ENCODE measurements around the gene GULP1.

Gene GULP1

GRCh38 chr2:188582211-188582610, 290.5 kb downstream of the GULP1 start:
- no peak for TF ChIP-seq CTCF (IDR thresholded peaks at IDR 0.05)
- H3K4me1 Mint-ChIP-seq, result no peaks in the 10 kb centered on the region
- no peak overlapping the region for H3K4me3 Mint-ChIP-seq
- no peaks in the 10 kb centered on the region for H3K9me3 Mint-ChIP-seq
- H3K27ac Mint-ChIP-seq, result peak overlapping the region; percentile 40
- no peaks in the 10 kb centered on the region for H3K27me3 Mint-ChIP-seq (ENCODE audit: low read depth, poor library complexity)
- DNase-seq, result no peak
- peaks cover 19% of the 10 kb centered on the region for H3K36me3 Mint-ChIP-seq (ENCODE audit: low read depth)

GRCh38 chr2:188588235-188588634, 296.6 kb downstream of the GULP1 start:
- Mint-ChIP-seq H3K9me3 (no peaks in the 10 kb centered on the region), H3K4me1 (no peaks in the 10 kb centered on the region), H3K36me3 (ENCODE audit: low read depth) (peaks cover 19% of the 10 kb centered on the region), H3K4me3 (no peak overlapping the region), H3K27ac (no peak overlapping the region), H3K27me3 (ENCODE audit: low read depth, poor library complexity) (no peaks in the 10 kb centered on the region)
- DNase-seq, result no peak
- TF ChIP-seq CTCF (IDR thresholded peaks at IDR 0.05), result no peak

GRCh38 chr2:188596054-188596453, 304.4 kb downstream of the GULP1 start:
- no peak overlapping the region for H3K4me3 Mint-ChIP-seq
- no peak for DNase-seq
- no peaks in the 10 kb centered on the region for H3K9me3 Mint-ChIP-seq
- H3K27me3 Mint-ChIP-seq (ENCODE audit: low read depth, poor library complexity), result no peaks in the 10 kb centered on the region
- H3K36me3 Mint-ChIP-seq (ENCODE audit: low read depth), result no peaks in the 10 kb centered on the region
- no peak for TF ChIP-seq CTCF (IDR thresholded peaks at IDR 0.05)
- peaks cover 13% of the 10 kb centered on the region for H3K4me1 Mint-ChIP-seq
- H3K27ac Mint-ChIP-seq, result no peak overlapping the region

- Mint-ChIP-seq H3K9me3 (no peaks in the 10 kb centered on the region), H3K27me3 (ENCODE audit: low read depth, poor library complexity) (no peaks in the 10 kb centered on the region), H3K27ac (no peak overlapping the region), H3K4me3 (no peak overlapping the region), H3K4me1 (peaks cover 13% of the 10 kb centered on the region), H3K36me3 (ENCODE audit: low read depth) (no peaks in the 10 kb centered on the region)
- no peak for DNase-seq
- TF ChIP-seq CTCF (IDR thresholded peaks at IDR 0.05), result no peak
Observed at GRCh38 chr2:188598551-188598950, 306.9 kb downstream of the GULP1 start.

GRCh38 chr2:188599140-188599539, 307.5 kb downstream of the GULP1 start:
- TF ChIP-seq CTCF (IDR thresholded peaks at IDR 0.05), result no peak
- H3K27me3 Mint-ChIP-seq (ENCODE audit: low read depth, poor library complexity), result no peaks in the 10 kb centered on the region
- no peak for DNase-seq
- peak overlapping the region; percentile 2 for H3K27ac Mint-ChIP-seq
- H3K4me3 Mint-ChIP-seq, result no peak overlapping the region
- H3K9me3 Mint-ChIP-seq, result no peaks in the 10 kb centered on the region
- no peaks in the 10 kb centered on the region for H3K36me3 Mint-ChIP-seq (ENCODE audit: low read depth)
- H3K4me1 Mint-ChIP-seq, result peaks cover 13% of the 10 kb centered on the region

GRCh38 chr2:188600536-188601210, 309.0 kb downstream of the GULP1 start:
- Mint-ChIP-seq H3K9me3 (peaks cover 2% of the 10 kb centered on the region), H3K36me3 (ENCODE audit: low read depth) (no peaks in the 10 kb centered on the region), H3K4me3 (no peak overlapping the region)

More at GRCh38 chr2:188600536-188601210, 309.0 kb downstream of the GULP1 start:
- Mint-ChIP-seq H3K27ac (no peak overlapping the region), H3K4me1 (peaks cover 13% of the 10 kb centered on the region), H3K27me3 (ENCODE audit: low read depth, poor library complexity) (no peaks in the 10 kb centered on the region)
- no peak for DNase-seq
- no peak for TF ChIP-seq CTCF (IDR thresholded peaks at IDR 0.05)
